ENCODE measurements around the gene CDNF.
"Not testable (repeated sequence)": the region's sequence is repeated elsewhere in the genome, so short reads cannot be mapped to it uniquely, and the experiment has no call there.

Gene CDNF

DNA sequence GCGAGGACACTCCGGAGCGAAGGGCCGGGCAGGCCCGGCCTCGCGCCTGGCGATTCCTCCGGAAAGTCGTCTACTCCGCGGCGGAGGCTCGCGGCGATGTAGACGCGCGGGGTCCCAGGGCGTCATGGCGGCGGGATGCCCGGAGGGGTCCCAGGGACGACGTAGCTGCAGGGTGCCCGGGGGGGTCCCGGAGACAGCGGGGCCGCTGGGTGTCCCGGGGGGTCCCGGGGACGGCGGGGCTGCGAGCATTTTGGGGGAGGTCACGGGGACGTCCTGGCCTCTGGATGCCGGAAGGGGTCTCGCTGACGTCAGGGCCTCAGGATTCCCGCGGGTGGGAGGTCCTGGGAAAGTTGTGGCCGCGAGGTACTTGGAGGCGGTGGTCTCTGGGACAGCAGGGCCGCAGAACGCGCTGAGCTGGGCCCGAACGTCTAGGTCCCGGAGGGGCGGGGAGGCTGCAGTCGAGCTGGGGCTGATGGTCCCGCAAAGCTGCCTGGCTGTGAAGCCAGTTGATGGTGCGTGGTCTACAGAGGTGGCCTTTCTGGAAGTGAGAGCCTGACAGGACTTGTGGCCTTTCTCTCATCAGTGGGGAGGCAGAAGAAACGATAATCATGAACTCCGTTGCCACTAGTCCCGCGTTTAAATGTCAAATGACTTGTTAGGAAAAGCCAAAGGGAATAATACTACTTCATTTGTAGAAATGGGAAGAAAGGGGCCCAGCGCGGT lies 906 bp upstream of the CDNF start:
- DNase-seq (ENCODE audit: low read depth), result peak; percentile 8

DNA sequence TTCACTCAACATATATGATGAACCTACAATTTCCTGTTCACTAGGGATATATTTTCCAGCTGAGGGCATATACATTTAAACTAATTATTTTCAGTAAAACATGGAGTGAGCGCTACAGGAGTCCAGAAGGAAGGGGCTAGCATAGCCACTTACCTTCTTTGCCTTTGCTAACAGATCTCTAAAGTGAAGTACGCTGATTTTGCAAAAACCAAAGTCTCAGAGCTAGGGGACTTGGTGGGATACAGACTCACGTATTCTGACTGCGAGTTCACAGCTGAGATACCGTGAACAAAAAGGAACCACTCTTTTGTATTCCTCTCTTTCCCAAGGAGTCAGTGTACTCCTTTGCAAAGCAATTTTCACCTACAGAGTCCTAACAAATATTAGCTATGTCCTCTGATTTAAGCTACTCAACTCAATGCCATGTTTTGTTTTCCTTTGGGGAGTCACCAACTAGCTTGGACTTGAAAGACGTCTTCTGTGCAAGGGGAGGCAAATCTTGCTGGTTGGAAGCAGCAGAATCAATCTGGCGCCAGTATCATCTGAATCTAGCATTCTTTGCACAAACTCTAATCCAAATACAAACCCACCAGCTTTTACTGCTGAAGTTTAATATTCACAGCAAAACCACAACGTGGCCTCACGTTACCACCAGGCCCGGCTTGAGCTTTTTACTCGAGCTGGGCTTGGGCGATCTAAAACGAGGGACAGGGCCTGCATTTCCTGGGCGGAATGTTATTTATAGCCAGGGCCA lies 657 bp downstream of the CDNF start:
- DNase-seq (ENCODE audit: low read depth), result no peak

DNA sequence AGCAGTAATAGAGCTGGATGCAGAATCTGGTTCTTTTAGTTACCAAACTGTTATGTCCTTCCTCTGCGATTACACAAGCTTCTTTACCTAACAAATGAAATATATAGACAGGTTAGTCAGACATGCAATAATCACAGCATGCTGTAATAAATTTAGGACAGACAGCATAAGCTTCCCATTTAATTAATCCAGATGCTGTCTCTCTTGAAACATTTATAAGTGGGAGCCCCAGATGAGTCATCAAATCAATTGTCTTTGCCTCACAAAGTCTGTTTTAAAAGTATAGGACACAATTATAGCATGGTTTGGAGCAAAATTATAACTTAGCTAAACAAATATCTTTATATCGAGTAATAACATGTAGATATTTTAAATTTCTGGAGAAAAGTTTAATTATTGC lies 1.6 kb downstream of the CDNF start:
- no peak for DNase-seq (ENCODE audit: low read depth)

DNA sequence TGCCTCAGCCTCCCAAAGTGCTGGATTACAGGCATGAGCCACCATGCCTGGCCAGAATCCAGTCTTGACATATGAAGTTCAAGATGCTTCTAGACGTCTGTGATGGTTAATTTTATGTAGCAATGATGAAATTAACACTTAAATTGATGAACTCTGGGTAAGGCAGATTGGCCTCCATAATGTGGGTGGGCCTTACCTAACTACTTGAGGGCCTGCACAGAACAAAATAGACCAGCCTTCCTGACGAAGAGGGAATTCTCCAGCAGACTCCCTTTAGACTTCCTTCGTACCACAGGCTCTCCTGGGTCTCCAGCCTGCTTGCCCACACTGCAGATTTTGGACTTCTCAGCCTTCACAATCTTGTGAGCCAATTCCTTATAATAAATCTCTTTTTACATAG lies 4.7 kb downstream of the CDNF start:
- no peak for DNase-seq (ENCODE audit: low read depth)

DNA sequence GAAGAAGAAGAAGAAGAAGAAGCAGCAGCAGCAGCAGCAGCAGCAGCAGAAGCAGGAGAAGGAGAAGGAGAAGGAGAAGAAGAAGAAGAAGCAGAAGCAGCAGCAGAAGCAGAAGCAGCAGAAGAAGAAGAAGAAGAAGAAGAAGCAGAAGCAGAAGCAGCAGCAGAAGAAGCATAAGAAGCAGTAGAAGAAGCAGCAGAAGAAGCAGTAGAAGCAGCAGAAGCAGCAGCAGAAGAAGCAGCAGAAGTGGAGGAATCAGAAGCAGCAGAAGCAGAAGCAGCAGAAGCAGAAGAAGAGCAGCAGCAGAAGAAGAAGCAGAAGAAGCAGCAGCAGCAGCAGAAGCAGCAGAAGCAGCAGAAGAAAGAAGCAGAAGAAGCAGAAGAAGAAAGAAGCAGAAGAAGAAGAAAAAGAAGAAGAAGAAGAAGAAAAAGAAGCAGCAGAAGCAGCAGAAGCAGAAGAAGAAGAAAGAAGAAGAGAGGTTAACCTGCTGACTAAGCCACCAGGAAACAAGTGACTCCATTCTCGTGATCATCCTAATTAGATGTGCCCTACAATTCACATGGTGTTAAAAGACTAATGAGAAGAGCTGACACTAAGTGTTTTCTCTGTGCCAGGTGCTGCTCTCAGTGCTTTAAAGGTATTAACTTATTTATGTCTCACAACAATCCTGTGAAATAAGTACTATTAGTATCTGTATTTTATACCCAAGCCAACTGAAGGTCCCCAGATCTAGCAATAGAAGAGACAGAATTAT lies 11.6 kb downstream of the CDNF start:
- DNase-seq (ENCODE audit: low read depth), result no peak

DNA sequence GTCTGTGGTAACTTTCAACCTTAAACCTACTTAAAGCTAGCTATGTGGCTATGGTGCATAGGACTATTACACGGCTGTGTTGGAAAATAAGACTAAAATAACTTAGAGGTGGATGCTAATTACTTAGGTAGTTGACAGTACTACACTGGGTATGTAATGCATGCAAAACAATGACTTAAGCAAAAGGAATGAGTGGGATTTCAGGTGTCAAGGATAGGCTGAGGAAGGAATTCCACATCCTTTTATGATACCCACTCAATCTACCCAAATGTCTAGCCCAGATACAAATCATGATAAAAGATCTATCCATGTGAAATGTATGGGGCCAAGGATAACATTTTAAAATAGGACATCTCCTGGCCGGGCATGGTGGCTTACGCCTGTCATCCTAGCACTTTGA lies 13.9 kb downstream of the CDNF start:
- no peak for DNase-seq (ENCODE audit: low read depth)

DNA sequence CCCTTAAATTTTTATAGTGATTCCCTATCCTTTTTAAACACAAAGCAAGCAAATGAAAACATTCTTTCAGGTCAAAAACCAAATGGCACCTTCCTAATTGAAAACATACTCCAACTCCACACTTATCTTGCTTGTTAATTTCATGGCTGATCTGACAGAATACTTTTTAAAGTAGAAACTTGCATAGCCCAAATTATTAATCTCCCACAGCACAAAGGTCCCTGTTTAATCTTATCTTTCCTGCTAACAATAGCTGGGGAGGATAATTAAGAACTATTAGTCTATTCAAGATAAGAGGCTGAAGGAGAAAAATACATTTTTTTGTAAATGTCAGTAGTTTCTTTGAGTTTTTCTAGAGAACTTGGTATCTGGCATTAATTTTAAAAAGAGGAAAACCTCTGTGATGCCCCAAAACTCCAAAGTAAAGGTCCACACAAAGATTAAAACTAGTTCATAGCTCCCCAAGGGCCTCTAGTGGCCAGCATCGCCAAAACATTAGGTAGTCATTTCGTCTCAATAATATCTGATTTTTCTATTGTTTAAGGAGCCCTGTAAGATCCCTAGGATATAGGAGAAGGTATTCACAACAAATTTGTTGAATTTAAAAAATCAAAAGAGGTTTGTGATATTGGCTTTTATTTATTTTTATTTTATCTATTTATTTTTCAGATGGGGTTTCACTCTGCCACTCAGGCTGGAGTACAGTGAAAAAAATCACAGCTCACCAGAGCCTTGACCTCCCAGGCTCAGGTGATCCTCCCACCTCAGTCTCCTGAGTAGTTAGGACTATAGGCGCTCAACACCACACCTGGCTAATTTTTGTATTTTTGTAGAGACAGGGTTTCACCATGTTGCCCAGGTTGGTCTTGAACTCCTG lies 14.7 kb downstream of the CDNF start:
- DNase-seq (ENCODE audit: low read depth), result no peak

DNA sequence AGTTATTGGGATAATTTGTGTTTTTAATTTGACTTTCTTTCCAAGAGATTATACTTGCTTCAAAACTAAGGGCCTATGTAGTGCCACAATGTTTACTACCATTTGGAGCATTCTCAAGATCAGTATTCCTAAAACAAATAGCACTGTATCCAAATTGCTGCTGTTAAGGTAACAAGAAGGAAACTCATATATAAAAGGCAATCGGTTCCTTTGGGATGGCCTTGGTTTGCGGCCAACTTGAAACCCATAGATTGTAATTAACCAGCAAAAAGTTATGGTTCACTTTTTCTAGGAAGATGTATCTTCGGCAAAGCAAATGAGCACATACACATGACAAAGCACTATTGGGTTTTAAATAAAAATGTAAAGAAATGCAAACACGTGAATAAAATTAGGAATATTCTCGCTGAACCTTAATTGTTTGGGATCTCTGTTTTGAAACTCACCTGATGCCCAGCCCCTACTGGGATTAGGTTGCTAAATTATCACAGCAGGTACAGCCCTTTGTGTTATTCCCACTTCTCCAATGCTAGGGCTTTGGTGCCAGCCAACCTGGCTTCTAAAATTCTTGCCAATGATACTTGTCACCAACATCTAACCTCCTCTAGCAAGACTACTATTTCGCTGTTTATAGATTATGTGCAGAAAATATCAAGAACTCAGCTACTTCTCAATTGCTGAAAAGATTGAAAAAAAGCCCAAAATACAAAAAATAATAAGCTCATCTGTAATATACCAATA lies 16.0 kb downstream of the CDNF start:
- DNase-seq (ENCODE audit: low read depth), result no peak

DNA sequence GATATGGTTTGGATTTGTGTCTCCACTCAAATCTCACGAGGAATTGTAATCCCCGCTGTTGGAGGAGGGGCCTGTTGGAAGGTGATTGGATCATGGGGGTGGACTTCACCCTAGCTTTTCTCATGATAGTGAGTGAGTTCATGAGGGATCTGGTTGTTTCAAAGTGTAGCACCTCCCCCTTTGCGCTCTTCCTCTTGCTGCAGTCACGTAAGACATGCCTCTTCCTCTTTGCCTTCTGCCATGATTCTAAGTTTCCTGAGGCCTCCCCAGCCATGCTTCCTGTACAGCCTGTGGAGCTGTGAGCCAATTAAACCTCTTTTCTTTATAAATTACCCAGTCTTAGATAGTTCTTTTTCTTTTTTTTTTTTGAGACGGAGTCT lies 17.1 kb downstream of the CDNF start:
- DNase-seq (ENCODE audit: low read depth), result no peak

DNA sequence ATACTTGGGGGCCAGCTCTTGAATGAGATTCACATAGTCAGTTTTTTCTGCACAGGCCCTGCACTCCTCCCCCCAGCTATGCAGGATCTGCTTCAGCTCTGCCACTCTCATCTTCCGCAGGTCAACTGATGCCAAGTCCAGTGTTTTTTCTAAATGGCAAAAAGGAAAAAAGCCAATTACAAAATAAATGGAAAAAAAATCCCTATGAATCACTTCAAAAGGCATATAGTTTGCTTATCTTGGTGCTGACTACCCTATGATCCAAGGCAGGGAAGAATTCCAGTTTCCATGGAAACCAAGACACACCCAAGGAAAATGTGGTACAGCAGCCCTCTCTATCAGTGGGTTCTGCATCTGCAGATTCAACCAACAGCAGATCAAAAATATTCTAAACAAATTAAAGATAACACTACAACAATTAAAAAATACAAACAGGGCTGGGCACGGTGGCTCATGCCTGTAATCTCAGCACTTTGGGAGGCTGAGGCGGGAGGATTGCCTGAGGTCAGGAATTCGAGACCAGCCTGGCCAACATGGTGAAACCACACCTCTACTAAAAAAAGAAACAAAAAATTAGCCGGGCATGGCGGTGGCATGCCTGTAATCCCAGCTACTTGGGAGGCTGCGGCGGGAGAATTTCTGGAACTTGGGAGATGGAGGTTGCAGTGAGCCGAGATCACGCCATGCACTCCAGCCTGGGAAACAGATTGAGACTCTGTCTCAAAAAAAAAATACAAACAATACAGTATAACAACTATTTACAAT lies 17.6 kb downstream of the CDNF start:
- no peak for DNase-seq (ENCODE audit: low read depth)

DNA sequence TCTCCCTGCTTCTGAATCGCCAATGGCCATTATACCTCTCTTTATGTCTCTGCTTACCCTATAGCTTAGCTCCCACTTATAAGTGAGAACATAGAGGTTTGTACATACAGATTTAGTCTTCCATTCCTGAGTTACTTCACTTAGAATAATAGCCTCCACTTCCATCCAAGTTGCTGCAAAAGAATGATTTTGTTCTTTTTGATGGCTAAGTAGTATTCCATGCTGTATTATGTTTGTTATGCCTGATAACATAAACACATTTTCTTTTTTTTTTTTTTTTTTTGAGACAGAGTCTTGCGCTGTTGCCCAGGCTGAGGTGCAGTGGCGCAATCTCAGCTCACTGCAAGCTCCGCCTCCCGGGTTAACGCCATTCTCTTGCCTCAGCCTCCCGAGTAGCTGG lies 21.1 kb downstream of the CDNF start:
- DNase-seq (ENCODE audit: low read depth), result not testable (repeated sequence)

DNA sequence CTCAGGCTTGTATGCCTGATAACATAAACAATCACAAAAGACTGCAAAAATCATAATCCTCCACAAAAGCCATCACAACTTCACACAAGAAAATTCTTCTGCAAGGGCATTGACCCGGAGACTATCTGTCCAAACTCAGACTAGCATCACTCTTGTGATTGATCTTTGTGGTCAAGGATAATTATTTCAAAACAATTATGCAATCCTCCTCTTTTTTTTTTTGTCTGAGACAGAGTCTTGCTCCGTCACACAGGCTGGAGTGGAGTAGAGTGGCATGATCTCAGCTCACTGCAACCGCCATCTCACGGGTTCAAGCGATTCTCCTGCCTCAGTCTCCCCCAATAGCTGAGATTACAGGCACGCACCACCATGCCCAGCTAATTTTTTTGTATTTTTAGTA lies 22.2 kb downstream of the CDNF start:
- no peak for DNase-seq (ENCODE audit: low read depth)

DNA sequence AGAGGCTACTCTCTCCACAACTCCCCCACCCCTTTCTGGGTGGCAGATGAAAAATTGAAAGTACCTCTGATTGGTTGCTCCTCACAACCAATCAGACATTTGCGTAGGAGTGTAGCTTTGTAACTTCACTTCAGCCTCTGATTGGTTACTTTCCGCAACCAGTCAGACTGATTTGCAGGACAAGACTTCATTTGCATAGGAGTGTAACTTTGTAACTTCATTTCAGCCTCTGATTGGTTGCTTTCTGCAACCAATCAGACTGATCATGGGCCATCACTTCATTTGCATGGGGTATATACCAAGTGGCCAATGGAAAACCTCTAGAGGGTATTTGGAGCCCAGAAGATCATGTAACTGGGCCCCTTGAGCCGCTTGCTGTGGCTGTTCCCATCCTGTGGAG lies 25.6 kb downstream of the CDNF start:
- DNase-seq (ENCODE audit: low read depth), result no peak

DNA sequence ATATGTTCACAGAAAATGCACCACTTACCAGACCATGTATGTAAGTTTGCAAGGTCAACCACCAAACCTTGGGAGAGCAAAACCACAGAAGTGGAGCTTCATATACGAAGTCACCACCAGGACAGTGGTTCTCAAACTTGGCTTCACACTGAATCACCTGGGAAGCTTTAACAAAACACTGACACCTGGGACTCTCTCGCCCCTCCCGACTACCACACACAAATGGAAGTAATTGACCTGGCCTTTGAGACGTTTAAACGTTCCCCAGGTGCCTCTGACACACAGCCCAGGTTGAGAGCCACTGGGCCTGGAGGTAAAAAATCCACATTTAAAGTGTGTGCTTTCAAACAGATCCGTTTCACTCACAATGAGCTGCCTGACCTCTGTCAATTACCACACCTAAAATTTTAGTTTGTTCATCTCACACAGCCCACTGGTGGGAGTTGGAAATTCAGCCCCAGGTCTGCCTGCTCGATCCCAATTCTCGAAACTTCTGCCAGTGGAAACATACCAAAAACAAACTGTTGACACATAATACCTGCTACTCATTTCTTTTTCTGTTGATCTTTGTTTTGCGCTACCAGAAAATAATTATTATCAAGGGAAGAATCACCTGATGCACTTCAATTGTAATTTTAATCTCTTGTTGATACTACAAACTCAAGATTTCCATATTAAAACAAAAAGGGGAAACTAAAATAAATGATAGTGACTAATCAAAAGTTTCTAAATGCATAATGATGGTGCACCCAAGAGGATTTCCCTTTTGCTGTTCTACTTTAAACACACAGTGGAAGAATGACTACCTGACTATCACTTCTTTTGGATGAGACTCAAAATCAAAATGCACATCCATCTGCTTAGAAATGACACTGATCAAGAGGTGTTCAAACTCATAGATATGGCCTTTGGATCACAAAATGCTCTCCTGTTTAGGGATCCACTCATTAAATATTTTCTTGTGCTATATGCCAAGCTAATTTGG lies 26.6 kb downstream of the CDNF start:
- DNase-seq (ENCODE audit: low read depth), result no peak

DNA sequence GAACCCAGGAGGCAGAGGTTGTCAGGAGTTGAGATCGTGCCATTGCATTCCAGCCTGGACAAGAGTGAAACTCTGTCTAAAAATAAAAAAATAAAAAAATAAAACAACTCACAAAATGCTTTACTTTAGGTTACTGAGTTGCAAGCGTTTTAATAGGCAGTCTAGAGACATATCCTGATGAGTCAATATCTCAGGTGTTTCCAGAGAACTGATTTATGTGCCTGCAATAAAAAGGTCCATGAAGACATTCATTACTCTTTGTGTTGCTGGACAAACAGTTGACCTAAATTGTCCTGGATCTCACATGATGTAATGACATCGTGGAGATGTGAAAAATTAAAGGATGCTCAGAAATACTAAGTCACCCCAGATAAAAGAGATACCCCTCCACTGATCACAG lies 31.5 kb downstream of the CDNF start:
- DNase-seq (ENCODE audit: low read depth), result no peak

DNA sequence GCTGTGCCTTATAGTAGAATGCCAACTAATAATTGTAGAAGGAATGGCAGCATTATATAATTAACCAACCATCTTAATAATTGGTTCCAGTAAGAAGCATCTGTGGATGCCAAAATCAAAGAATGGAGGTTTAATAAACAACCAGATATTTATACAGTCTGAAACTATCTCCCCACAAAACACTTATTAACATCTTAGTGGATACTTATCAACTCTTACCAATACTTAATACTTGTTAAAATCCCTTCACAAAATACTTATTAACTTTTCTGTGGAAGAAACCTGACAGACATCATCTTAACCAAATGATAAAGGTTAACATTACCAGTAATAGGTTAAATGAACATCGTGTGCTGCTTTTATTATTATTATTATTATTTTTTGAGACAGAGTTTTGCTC lies 34.0 kb downstream of the CDNF start:
- no peak for DNase-seq (ENCODE audit: low read depth)

DNA sequence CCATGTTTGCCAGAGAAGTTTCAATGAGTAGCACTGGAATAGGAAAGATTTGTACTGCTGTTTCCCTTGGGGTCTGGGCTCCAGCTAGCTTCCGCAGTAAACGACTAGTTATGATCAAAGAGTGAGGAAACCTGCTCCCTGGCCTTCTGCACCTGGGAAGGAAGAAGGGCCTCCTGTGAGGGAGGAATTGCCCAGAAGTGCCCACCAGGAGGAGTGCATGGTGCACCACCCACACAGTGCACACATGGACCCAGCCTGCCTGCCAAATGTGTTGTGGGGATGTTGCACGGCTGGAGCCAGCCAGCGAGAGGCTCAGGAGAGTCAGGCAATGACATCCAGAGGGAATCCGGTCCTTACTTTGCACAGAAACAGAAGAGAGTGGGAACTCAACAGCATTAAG lies 36.1 kb downstream of the CDNF start:
- no peak for DNase-seq (ENCODE audit: low read depth)

DNA sequence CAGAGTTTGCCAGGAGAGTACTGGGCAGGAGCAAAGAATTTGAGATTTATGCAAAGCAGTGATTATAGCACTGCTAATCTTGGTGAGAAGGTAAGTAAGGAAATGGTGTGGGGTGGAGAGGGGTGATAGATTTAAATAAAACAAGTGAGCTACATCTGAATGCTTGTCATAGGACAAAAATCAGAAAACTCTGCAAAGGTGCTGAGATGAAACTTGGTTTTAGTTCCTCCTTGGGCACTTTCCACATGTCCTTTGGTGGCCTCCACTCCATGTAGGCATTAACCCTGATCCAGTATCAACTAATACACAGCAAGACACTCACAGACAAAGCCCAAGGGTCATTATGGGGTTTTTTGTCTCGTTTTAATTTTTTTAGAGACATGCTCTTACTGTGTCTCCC lies 37.4 kb downstream of the CDNF start:
- DNase-seq (ENCODE audit: low read depth), result no peak

DNA sequence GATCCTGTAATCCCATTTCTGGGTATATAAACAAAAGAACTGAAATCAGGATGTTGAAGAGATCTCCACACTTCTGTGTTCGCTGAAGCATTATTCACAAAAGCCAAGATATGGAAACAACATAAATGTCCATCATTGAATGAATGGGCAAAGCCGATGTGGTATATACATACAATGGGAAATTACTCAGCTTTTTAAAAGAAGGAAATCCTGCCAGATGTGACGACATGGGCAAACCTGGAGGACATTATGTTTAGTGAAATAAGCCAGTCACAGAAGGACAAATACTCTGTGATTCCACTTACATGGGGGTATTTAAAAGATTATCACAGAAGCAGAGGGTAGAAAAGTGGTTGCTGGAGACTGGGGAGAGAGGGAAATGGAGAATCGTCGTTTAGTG lies 39.2 kb downstream of the CDNF start:
- no peak for DNase-seq (ENCODE audit: low read depth)

DNA sequence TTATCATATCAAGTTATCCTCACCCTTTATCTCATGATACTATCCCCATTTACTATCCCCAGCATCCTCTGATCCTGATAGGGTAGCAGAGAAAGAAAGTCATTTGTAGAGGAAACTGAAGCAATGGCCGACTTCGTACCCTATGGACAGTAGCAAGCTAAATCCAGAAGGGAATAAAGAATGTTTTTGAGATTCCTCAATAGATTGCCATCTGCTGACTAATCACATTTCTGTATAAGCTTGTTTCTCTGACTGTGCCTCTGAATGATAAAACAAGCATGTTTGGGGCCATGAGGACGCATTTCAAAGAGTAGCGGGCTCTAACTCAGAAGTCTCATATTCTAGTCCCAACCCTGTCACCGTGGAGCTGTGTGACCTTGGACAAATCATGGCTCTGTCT lies 49.9 kb downstream of the CDNF start:
- DNase-seq (ENCODE audit: low read depth), result no peak
